AG10803 (cell line): Measurements from ENCODE around the gene CCDC93.

ENCODE experiments used
- DNase-seq: peaks from one replicate; pipeline ENCODE4 v3.0.0; 2010; ENCODE audit warnings: low read depth
- H3K4me3 ChIP-seq: 2 replicates; pipeline ENCODE4 v1.5.1; 2011; ENCODE audit warnings: mild to moderate bottlenecking, low read length, control low read depth
- TF ChIP-seq, protein P1 (sequence below): conservative IDR thresholded peaks from 2 replicates; pipeline ENCODE4 v1.5.1; 2011; ENCODE audit warnings: mild to moderate bottlenecking, low read length, control low read depth, inconsistent platforms

CCDC93 gene

DNA sequence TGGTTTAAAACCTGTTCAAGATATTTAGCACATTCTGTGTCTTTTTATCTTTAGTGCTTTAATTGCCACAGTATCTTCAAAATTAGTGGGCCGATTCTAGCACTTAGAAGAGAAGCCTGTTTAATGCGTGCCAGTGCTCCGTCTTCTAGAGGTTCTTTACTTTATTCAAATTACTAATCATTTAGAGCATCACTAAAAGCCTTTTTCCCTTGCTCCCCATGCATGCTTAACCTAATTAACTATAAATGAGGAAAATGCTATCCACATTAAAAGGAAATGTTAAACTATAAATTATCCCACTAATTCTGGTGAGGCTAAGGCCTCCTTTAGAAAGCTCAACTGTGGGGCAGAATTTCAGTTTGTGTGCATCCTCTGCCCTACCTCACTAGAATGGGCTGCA lies 42.9 kb upstream of the CCDC93 start:
- H3K4me3 ChIP-seq: no peak overlapping the region
- DNase-seq: no peak
- TF ChIP-seq, protein P1, sequence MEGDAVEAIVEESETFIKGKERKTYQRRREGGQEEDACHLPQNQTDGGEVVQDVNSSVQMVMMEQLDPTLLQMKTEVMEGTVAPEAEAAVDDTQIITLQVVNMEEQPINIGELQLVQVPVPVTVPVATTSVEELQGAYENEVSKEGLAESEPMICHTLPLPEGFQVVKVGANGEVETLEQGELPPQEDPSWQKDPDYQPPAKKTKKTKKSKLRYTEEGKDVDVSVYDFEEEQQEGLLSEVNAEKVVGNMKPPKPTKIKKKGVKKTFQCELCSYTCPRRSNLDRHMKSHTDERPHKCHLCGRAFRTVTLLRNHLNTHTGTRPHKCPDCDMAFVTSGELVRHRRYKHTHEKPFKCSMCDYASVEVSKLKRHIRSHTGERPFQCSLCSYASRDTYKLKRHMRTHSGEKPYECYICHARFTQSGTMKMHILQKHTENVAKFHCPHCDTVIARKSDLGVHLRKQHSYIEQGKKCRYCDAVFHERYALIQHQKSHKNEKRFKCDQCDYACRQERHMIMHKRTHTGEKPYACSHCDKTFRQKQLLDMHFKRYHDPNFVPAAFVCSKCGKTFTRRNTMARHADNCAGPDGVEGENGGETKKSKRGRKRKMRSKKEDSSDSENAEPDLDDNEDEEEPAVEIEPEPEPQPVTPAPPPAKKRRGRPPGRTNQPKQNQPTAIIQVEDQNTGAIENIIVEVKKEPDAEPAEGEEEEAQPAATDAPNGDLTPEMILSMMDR: no peak

DNA sequence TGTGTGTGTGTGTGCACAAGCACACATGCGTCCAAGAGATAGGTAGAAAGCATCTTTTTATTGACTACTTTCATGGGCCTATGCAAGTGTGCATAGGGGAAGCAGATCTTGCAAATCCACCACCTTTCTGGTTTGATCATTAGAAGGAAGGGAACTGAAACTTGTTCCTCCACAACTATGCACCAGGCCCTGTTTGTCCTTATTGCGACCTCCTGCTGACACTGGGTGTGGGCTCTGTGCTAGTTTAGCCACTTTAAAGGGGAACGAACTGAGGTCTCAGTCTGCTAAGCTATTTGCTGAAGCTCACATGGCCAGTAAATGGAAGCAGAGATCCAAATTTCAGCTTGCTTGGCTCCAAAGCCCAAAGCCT lies 42.3 kb upstream of the CCDC93 start:
- DNase-seq: no peak
- H3K4me3 ChIP-seq: no peak overlapping the region
- TF ChIP-seq, protein P1: no peak

DNA sequence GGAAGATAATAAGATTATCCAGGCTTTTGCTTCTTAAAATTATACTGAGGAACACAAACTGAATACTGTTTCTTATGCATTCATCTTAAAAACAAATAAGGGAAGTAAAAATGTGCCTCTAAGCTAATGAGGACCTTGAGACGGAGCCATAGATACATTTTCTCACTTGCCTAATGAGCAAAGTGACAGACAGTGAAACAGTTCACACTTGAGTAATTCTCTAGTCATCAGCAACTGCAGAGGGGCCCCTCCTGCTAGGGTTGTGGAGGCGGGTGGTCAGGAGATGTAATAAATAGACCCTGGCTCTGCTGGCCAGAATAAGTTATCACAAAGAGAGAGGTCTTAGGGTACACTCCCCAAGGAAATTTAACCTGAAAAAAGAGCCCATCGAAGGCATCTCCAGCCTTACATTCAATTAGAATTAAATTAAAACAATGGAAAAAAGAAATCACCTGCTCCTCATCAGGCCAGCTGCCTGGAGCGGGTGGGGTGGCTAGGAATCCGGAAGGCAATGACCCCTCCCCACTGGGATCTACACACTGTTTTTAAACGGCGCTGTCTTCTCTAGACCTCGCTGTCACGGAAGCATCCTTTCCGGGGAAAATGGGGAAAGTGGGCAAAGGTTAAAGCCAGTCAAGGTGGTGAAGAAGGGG lies 41.8 kb upstream of the CCDC93 start:
- DNase-seq: no peak
- no peak overlapping the region for H3K4me3 ChIP-seq
- TF ChIP-seq, protein P1: no peak

DNA sequence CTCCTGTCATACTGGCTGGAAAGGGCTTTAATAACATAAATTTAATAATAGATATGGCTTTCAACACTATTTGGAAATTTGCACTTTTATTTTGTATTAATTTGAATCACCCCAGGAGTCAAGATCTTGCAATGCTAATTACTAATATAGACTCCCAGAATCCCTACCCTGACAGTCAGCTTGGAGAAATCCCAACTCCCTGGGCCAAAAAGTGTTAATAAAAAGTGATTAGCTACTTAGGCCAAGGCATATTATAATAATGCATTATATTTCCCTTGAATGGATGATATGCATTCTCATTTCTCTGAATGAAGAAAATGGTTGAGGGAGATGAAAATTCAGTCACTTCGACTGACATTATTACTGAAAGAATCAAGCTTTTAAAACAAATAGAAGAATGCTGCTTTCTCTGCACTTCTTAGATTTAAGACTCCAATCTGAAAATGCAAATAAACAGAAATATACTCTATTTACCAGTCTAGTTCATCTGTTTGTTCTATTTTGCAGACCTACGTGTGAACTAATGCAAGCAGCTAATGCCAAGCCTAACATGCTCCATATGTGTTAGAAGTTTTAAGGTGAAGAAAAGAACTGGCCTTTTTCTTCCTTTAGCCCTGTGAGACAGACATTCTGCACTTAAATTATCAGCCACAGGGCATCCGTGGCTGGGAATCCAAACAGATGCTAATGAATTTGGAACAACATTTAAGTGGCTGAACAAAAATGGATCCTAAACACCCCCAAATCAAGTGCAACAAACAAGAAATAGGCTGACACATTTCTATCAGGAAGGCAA lies 40.5 kb upstream of the CCDC93 start:
- TF ChIP-seq, protein P1: no peak
- no peak overlapping the region for H3K4me3 ChIP-seq
- DNase-seq: no peak

DNA sequence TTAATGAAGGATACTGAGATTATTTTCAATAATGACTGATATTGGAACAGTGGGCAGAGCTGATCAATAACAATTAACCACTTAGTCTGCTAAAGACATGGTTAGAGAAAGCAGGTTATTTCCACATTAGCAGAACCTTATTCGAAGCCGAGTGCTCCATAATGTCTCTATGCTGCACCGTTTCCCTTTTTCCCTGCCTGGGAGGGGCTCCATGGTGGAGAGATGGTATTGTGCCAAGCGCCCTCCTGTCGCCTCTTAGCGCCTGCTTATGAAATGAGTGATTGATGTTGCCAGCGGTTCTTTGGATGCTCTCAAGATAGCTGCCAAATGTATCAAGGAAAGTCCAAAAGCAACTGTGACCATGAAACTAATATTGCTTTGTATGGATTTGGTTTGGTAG lies 39.8 kb upstream of the CCDC93 start:
- DNase-seq: no peak
- no peak overlapping the region for H3K4me3 ChIP-seq
- TF ChIP-seq, protein P1: no peak

DNA sequence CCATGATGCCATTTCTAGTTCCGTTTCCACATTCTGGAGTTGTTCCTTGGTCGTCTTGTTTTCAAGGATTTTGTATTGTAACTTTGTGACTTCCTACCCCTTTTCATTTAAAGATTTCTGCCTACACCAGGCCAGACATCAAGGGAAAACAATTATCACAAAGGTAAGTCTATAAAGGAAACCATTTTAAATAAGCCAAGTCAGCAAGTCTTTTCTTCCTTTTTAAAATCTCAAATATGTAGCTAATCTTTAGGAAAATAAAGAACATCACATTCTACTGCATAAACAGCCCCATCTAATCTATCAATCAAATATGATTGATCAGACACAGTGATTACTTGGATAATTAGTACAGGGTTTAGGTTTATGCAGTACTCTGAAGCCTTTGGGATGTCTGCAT lies 38.6 kb upstream of the CCDC93 start:
- DNase-seq: no peak
- no peak overlapping the region for H3K4me3 ChIP-seq
- TF ChIP-seq, protein P1: no peak

DNA sequence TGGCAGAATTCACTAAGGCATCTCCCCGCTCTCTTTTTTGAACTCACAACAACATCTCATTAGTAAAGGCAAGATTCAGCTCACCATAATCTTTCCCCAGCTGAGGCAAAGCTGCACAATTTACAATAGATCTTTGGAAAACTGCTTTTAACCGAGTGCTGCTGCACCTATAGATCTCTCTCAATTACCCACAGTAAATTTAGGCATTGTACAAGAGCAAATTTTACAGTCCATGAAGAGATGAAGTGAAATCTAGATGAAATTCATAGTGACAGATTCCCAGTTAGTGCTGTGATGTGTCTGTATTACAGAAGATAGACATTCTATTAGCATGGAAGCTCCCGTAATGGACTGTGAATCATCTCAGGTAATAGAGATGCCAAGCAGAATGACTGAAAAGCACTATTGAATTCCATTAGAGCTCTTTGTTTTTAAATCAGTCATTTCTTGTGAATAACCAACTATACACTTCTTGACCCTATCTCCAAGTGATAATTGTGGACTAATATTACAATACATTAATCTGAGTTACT lies 38.0 kb upstream of the CCDC93 start:
- DNase-seq: no peak
- TF ChIP-seq, protein P1: no peak
- H3K4me3 ChIP-seq: no peak overlapping the region
